Measurements from ENCODE around the gene MDFIC.

DNA sequence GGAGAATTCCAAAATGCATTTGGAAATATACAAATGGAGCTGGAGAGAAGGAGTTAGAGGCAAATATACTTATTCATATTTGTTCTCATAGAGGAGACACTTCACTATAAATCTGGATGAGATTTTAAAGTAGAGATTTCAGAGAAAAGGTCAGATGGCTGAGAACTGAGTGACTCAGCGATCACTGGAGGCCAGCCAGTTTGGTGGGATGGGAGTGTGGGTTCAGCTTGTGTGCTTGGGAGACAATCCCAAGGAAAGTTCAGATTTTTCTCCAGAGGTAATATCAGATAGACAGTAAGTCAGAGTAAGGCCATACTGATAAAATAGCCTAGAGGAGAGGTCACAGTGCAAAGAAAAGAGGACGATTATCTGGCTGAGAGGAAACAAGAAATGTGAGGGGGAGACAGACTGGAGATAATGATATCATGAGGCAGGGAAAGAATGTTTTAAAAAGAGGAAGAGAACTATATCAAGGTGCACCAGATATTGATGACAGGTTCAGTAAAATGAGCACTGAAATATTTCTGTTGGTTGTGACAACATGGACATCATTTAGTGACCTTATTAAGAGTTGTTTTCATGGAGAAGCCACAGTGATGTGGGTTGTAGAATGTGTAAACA, 67.0 kb downstream of the MDFIC start:
- TF ChIP-seq, protein P1, sequence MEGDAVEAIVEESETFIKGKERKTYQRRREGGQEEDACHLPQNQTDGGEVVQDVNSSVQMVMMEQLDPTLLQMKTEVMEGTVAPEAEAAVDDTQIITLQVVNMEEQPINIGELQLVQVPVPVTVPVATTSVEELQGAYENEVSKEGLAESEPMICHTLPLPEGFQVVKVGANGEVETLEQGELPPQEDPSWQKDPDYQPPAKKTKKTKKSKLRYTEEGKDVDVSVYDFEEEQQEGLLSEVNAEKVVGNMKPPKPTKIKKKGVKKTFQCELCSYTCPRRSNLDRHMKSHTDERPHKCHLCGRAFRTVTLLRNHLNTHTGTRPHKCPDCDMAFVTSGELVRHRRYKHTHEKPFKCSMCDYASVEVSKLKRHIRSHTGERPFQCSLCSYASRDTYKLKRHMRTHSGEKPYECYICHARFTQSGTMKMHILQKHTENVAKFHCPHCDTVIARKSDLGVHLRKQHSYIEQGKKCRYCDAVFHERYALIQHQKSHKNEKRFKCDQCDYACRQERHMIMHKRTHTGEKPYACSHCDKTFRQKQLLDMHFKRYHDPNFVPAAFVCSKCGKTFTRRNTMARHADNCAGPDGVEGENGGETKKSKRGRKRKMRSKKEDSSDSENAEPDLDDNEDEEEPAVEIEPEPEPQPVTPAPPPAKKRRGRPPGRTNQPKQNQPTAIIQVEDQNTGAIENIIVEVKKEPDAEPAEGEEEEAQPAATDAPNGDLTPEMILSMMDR (IDR thresholded peaks at IDR 0.05), result no peak
- TF ChIP-seq POLR2AphosphoS5 (IDR thresholded peaks at IDR 0.05; ENCODE audit: low read depth, low read length), result no peak
- no peak for TF ChIP-seq TCF7L2 (IDR thresholded peaks at IDR 0.05; ENCODE audit: low read depth, low read length)
- TF ChIP-seq, protein P2, sequence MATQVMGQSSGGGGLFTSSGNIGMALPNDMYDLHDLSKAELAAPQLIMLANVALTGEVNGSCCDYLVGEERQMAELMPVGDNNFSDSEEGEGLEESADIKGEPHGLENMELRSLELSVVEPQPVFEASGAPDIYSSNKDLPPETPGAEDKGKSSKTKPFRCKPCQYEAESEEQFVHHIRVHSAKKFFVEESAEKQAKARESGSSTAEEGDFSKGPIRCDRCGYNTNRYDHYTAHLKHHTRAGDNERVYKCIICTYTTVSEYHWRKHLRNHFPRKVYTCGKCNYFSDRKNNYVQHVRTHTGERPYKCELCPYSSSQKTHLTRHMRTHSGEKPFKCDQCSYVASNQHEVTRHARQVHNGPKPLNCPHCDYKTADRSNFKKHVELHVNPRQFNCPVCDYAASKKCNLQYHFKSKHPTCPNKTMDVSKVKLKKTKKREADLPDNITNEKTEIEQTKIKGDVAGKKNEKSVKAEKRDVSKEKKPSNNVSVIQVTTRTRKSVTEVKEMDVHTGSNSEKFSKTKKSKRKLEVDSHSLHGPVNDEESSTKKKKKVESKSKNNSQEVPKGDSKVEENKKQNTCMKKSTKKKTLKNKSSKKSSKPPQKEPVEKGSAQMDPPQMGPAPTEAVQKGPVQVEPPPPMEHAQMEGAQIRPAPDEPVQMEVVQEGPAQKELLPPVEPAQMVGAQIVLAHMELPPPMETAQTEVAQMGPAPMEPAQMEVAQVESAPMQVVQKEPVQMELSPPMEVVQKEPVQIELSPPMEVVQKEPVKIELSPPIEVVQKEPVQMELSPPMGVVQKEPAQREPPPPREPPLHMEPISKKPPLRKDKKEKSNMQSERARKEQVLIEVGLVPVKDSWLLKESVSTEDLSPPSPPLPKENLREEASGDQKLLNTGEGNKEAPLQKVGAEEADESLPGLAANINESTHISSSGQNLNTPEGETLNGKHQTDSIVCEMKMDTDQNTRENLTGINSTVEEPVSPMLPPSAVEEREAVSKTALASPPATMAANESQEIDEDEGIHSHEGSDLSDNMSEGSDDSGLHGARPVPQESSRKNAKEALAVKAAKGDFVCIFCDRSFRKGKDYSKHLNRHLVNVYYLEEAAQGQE (IDR thresholded peaks at IDR 0.05; ENCODE audit: insufficient read depth in 1 of 2, low read depth in 2 of 2, low read length in 1 of 2), result no peak
- TF ChIP-seq SIN3A (IDR thresholded peaks at IDR 0.05; ENCODE audit: borderline replicate concordance, insufficient read depth, low read depth, low read length), result no peak
